Caki2 (cell line): ENCODE results near the gene MTMR11. TPM values are rescaled to one million over a fixed set of nuclear protein-coding genes. Genes with fewer than 3 reads are reported as not detected.
A peak's percentile ranks its signal among the peaks of the same experiment; 100 is the strongest.
"Not testable (repeated sequence)": the region's sequence is repeated elsewhere in the genome, so short reads cannot be mapped to it uniquely, and the experiment has no call there.

Experiments used
- DNase-seq: peaks from one replicate; pipeline ENCODE4 v3.0.0-alpha.2; 2015; ENCODE audit warnings: low read depth
- in situ Hi-C: cut with HindIII; loops from 2 replicates; pipeline ENCODE4 v1.10.0; 2016; ENCODE audit warnings: low sequenced_read_pairs, low pct_unique_long_range_greater_than_20kb, mixed read lengths
- total RNA-seq: library from RNA; depleted of rRNA; stranded (reverse); fragments of >200 nt; shearing (Covaris generic); gene quantifications from 2 replicates; pipeline ENCODE4 v1.2.3, GENCODE V29; 2014; ENCODE audit warnings: low replicate concordance

Gene MTMR11
- total RNA-seq, 1 experiment from 2014 or later = 13.8 TPM

DNA sequence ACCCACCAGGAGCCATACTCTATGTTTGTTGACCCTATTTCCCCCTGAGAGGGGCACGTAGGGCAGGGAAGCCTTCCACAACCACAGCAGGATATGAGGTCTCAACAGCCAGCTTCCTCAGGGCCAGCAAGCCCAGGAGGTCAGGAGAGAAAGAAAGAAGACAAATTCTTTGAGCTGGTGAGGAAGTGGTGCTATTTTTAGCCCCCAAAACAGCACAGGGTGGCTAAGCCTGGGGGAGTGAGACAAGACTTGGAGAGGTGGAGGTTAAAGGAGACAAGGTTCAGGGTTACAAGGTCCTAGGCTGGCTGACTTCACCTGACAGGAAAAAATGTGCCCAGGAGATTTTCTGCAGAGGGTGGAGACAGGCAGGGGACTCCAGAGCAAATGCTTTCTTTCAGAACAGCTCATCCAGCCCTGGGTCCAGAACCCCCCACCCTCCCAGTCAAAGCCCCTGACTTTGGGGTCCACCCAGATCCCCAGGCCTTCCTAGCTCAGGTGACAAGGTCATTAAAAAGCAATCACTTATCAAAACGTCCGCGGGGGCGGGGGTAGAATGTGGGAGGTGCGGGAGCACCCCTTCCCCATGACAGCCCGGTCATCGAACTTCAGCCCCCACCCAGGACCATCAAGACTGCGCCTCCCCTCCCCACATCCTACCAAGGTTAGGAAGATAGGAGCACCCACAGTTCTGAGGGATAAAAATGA is 20.3 kb downstream of the MTMR11 start:
- DNase-seq = no peak
- in situ Hi-C loops = no loop called here

DNA sequence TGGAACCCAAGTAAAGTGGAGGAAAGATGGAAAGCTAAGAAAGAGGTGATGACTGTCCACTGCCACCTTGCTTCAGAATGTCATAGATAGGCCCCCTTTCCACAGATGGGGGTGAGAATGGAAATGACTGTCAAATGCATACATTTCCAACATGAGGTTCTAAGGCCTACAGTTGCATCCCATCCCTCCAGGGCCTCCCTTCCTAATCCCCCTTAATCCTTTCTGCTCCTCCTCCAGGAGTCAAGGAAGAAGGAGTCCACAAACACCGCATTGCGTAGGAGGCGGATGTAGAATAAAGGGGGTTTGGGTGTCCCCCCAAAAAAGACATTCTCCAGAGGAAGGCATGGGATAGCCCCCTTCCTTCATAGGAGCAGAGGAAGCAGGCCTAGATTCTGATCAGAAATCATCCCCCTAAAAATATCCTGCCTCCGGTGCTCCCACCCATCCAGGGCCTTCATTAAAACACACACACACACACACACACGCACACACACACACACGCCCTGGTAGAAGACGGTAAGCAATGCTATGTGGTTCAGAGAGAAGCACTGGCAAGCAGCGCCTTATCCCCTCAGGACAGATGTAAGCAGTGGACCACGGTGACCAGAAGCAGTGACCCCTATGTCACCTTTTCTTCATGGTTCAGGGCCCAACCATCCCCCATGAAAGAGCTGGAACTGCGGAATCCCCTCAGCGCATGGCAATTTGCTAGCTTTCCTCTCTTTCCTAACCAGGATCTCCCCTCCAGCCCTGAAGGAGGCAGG is 21.1 kb downstream of the MTMR11 start:
- in situ Hi-C loops = no loop called here
- peak; percentile 54 for DNase-seq

DNA sequence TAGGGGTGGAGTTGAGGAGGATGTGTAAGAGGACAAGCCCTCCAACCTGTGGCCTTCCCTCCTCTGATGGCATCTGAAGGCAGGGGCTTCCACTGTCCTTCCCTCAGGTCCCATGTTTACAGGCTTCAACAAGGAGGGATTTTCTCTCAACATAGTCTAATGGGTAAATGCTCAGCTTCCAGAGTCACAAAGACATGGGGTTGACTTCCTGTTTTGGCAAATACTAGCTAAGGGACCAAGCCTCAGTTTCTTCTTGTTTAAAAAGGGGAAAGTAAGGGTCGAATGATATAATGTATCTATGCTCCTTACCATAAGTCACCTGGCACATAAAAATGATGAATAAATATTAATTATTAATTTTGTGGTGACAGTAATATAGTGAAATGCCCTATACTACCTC is 22.1 kb downstream of the MTMR11 start:
- in situ Hi-C loops = no loop called here

GRCh38 chr1:149906570-149907075 is 30.1 kb downstream of the MTMR11 start:
- DNase-seq = no peak
- in situ Hi-C loops = no loop called here

More for the DNA sequence above, 22.1 kb downstream of the MTMR11 start:
- DNase-seq = no peak

- no peak for DNase-seq
- in situ Hi-C loops = no loop called here
Measured at GRCh38 chr1:149903836-149904491, 32.7 kb downstream of the MTMR11 start.

- in situ Hi-C loops = no loop called here
- peak; percentile 86 for DNase-seq
Measured at GRCh38 chr1:149899460-149900284, 37.0 kb downstream of the MTMR11 start, which contains the start of gene BOLA1. BOLA1 (plus strand) TSS chr1:149899568; CDS start chr1:149900060, 492 bp downstream.

DNA sequence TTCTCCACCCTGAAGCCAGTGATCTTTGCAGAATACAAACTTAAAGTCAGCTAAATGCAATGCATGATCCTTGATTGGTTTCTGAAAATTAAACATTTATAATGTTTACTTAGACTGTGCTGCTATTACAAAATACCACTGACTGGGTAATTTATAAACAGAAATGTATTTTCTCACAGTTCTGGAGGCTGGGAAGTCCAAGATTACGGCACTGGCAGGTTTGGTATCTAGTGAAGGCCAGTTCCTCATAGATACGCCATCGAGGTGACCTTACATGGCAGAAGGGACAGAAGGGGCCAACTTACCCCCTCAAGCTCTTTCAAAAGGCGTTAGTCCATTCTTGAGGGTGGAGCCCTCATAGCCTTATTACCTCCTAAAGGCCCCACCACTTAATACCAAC is 40.1 kb downstream of the MTMR11 start:
- in situ Hi-C loops = no loop called here
- DNase-seq = no peak

DNA sequence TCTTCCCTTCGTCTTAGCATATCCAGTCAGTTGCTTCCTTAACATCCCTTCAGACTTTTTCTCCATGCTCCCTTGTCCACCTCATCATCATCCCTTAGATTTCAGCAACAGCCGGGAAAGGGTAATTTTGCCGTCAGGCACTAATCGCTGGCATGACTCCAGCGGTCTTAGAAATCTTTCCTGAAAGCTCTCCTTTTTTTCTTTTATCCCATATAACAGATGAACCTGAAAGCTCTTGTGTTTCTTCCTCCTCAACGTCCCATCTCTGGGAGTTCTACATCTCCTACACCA is 47.7 kb downstream of the MTMR11 start:
- in situ Hi-C loops = no loop called here
- DNase-seq = no peak

DNA sequence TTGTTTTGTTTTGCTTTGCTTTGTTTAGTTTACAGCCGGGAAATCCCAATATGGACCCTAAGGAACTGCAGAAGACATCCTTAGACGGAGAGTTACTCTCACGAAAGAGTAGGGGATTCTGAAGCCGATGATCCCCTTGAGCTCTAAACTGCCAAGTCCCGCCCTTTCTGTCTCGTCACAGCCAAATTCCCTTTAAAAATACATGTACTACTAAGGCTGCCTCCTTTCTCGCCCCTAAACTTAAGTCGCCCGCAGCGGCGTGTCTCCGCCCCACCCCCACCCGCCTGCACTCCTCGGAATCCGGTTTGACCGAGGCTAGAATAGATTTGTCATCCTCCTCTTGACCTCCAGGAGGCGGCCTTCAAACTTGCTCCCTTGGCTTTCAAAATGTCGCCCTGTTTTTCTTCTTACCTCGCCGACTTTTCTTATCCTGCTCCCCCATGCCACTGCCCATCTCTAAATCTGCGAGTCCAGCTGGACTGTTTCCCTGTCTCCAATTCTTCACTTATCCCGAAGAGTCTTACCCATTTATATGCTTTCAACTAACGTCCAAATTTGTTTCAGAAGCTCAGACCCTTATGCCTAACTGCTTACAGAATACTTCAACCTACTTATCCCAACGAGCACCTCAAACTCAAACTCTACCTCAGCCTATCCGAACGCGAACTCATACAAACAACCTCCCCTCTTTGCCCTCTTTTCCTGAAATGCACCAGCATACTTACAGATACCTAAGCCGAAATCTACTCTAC is 48.3 kb downstream of the MTMR11 start:
- in situ Hi-C loops = no loop called here
- no peak for DNase-seq

DNA sequence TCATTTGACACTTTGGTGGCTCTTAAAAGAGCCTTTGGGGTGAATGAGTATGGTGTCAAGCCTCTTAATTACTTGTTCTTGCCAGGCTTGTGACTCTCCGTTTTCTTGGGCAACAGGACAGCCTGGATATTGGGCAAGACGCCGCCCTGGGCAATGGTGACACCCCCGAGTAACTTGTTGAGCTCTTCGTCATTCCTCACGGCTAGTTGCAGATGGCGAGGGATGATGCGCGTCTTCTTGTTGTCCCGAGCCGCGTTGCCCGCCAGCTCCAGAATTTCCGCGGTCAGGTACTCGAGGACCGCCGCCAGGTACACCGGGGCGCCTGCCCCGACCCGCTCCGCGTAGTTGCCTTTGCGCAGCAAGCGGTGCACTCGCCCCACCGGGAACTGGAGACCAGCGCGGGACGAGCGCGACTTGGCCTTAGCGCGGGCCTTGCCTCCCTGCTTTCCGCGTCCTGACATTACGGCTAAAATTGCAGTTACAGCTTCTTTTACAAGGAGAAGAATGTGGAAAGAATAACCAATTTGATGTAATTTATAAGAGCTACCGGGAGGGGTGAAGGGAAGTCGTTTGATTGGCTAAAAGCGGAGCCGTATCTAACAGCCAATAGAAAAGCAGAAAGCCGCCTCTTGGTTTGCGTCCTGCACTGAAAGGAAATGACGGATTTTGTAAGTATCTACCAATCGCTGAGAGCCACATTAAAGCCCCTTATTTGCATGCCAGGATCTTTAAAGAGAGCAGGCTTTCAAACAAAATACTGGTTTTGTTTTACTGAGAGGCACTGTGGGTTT is 49.0 kb downstream of the MTMR11 start:
- in situ Hi-C loops = no loop called here
- peak; percentile 97 for DNase-seq

DNA sequence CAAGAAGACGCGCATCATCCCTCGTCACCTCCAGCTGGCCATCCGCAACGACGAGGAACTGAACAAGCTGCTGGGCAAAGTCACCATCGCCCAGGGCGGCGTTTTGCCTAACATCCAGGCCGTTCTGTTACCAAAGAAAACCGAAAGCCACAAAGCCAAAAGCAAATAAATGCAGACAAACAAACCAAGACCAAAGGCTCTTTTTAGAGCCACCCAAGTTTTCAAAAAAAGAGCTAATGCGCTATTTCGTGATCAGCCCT is 49.6 kb downstream of the MTMR11 start:
- DNase-seq, in situ Hi-C loops: not testable (repeated sequence)

GRCh38 chr1:149886396-149887195 is 50.1 kb downstream of the MTMR11 start:
- peak; percentile 98 for DNase-seq
- in situ Hi-C loops = no loop called here

GRCh38 chr1:149886121-149886395 is 50.6 kb downstream of the MTMR11 start:
- DNase-seq, in situ Hi-C loops: not testable (repeated sequence)

GRCh38 chr1:149885339-149886120 is 51.1 kb downstream of the MTMR11 start:
- in situ Hi-C loops = no loop called here
- peak; percentile 89 for DNase-seq

GRCh38 chr1:149884433-149885338 is 52.0 kb downstream of the MTMR11 start:
- in situ Hi-C loops = no loop called here
- peak; percentile 66 for DNase-seq
